Measurements from ENCODE around the gene PCIF1. TPM values are rescaled to one million over a fixed set of nuclear protein-coding genes. Genes with fewer than 3 reads are reported as not detected.

PCIF1 gene
- total and polyA plus RNA-seq, 9 of the 15 experiments (the other 6 are each of a cell fraction or from before 2014, with no cell fraction given) = 5.8 to 29.4 (median 11.3) TPM

DNA sequence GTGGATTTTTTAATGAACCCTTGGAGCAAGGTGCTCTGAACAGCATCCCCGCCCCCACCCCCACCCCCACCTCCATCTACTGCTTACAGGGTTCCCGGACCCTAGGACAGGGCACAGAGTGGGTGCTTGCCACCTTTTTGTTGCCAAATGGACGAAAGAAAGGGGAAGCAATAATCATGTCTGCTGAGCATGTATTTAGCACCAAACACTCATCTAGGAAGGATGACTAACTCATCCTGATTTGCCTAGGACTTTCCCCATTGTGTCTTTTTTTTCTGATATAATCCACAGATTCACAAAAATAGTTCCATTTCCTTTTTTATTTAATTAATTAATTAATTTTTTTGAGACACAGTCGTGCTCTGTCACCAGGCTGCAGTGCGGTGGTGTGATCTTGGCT lies 21.4 kb upstream of the PCIF1 start:
- Histone ChIP-seq H2AFZ (ENCODE audit: low read depth, low read length) (no peak overlapping the region), H3K27ac (ENCODE audit: extremely low read depth, low read depth, low read length) (no peak overlapping the region), H3K9me1 (ENCODE audit: control insufficient read depth, insufficient read depth, low read length) (no peaks in the 10 kb centered on the region), H3K36me3 (ENCODE audit: control insufficient read depth, insufficient read depth, low read length) (peaks cover 3% of the 10 kb centered on the region; the same call in 1 of the 3 replicates), H3K79me2 (ENCODE audit: control insufficient read depth, insufficient read depth, low read length) (peaks cover 15% of the 10 kb centered on the region), H4K20me1 (replicated peaks; ENCODE audit: control insufficient read depth, insufficient read depth, low read length) (no peaks in the 10 kb centered on the region), H3K9me3 (replicated peaks; ENCODE audit: control insufficient read depth, insufficient read depth, low read depth, low read length) (no peaks in the 10 kb centered on the region), H3K4me3 (no peak overlapping the region), H3K27me3 (ENCODE audit: control insufficient read depth in 2 of 2, insufficient read depth in 2 of 2, low read length in 2 of 2) (no peaks in the 10 kb centered on the region), H3K9ac (ENCODE audit: insufficient read depth in 1 of 2, low read depth in 2 of 2, low read length in 2 of 2) (no peak overlapping the region), H3K4me1 (replicated peaks in 1 of 2; ENCODE audit: control insufficient read depth in 2 of 2, insufficient read depth in 2 of 2, low read length in 2 of 2) (peaks cover 25 to 39% of the 10 kb centered on the region in 2 experiments), H3K4me2 (ENCODE audit: insufficient read depth, low read length) (no peak overlapping the region)
- FAIRE-seq (no peak), ATAC-seq (no peak), DNase-seq (ENCODE audit: extremely low read depth in 1 of 4, low spot score in 3 of 4) (no peak)
- CTCF ChIA-PET (ENCODE audit: low intra/inter-chr PET ratio) = no interaction called here
- intact Hi-C loops (cut with micrococcal nuclease) = no loop called here
- no TSS peak for BruUV-seq (replicated peaks)
- 72% methylated on average over 3 of the region's 5 CpGs for WGBS (ENCODE audit: insufficient coverage, low coverage, missing lambda C conversion rate)
- POLR2A ChIA-PET = interaction anchor here (1.4 kb wide), 1 partner anchor 14 kb away, joined by 3 read pairs; no protein-coding TSS in a partner anchor
- in situ Hi-C loops (cut with MboI) = no loop called here
- TF ChIP-seq TCF7 (IDR thresholded peaks at IDR 0.05; ENCODE audit: borderline replicate concordance) = no peak
- no peak for TF ChIP-seq TAF1 (IDR thresholded peaks at IDR 0.05; ENCODE audit: control insufficient read depth, extremely low read depth, insufficient read depth, low read length, severe bottlenecking)
- TF ChIP-seq MIER1 (IDR thresholded peaks at IDR 0.05; ENCODE audit: low read depth) = no peak
- TF ChIP-seq MLX (CRISPR knock-in tag; conservative IDR thresholded peaks at IDR 0.05) = no peak
- no peak for TF ChIP-seq RBM15 (IDR thresholded peaks at IDR 0.05; ENCODE audit: insufficient read depth, low read length)
- no peak for TF ChIP-seq ELK1 (CRISPR knock-in tag; IDR thresholded peaks at IDR 0.05)
- no peak for TF ChIP-seq RFX1 (IDR thresholded peaks at IDR 0.05)
- no peak for TF ChIP-seq MLLT1 (IDR thresholded peaks at IDR 0.05)
- no peak for TF ChIP-seq ZNF778 (CRISPR knock-in tag; IDR thresholded peaks at IDR 0.05)
- no peak for TF ChIP-seq SPI1 (IDR thresholded peaks at IDR 0.05; ENCODE audit: borderline replicate concordance, low read depth, low read length)
- TF ChIP-seq SMAD1 (IDR thresholded peaks at IDR 0.05; ENCODE audit: low read depth, low read length, partially characterized antibody) = no peak
- no peak for TF ChIP-seq SRSF9 (IDR thresholded peaks at IDR 0.05; ENCODE audit: borderline replicate concordance, low read depth, low read length)
- TF ChIP-seq AFF4 (CRISPR knock-in tag; IDR thresholded peaks at IDR 0.05) = no peak
- TF ChIP-seq, protein P1, sequence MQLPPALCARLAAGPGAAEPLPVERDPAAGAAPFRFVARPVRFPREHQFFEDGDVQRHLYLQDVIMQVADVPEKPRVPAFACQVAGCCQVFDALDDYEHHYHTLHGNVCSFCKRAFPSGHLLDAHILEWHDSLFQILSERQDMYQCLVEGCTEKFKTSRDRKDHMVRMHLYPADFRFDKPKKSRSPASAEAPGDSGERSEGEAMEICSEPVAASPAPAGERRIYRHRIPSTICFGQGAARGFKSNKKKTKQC (CRISPR knock-in tag; IDR thresholded peaks at IDR 0.05) = no peak
- TF ChIP-seq ZNF146 (CRISPR knock-in tag; IDR thresholded peaks at IDR 0.05; ENCODE audit: unreplicated experiment) = no peak

All from K562 (cell line).